Daoy (cell line): ENCODE results near the gene MT1M. TPM values are rescaled to one million over a fixed set of nuclear protein-coding genes. Genes with fewer than 3 reads are reported as not detected.

ENCODE experiments used
- DNase-seq: peaks from one replicate; pipeline ENCODE4 v3.0.0-alpha.2; 2015; ENCODE audit warnings: low read depth
- total RNA-seq: library from RNA; depleted of rRNA; stranded (reverse); fragments of >200 nt; shearing (Covaris generic); gene quantifications from 2 replicates; pipeline ENCODE4 v1.2.3, GENCODE V29; 2014

MT1M gene
- total RNA-seq, 1 experiment from 2014 or later, result 0.74 TPM

DNA sequence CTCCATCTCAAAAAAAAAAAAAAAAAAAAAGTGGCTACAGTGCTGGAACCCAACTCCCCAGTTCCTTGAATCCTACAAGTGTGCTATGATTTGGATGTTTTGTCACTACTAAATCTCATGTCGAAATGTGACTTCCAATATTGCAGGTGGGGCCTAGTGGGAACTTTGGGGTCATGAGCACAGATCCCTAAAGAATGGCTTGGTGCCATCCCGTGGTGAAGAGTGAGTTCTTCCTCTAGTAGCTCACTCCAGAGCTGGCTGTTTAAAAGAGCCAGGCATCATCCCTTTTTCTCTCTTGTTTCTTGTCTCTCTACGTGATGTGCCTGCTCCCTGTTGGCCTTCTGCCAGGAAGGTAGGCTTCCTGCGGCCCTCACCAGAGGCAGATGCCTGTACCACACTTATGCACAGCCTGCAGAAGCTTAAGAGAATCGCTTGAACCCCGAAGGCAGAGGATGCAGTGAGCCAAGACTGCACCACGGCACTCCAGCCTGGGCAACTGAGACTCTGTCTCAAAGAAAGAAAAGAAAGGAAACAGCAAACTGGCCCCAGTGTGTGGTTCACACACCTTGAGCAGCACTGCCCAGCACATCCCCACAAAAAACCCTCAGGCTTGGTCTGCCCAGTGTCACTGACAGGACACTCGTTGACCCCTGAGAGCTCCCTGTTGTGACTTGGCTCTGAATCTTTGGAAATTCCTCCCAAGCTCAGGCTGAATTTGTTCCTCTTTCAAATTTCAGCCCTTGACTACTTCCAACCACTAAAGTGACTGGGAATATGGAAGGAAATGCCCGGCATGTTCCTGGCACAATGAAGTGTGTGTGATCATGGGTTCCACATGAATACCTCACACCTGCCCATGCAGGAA is 3.7 kb upstream of the MT1M start:
- DNase-seq, result no peak

DNA sequence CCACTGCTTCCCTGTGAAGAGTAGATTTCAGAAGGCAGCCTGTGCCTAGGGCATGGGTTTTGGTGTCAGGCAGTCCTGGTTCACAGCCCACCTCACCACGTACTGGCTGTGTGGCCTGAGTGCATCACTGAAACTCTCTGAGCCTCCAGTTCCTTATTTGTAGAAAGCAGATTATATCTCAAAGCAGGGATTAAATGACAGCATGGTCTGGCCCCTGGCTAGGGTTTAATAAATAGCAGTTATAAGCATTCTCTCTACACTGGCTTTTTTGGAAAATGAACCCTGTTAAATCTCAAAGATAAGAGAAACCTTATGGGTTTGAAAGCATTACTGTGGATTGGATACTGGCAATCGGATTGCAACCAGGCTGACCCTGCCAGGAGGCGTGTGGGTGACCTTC is 2.9 kb upstream of the MT1M start:
- DNase-seq, result no peak

DNA sequence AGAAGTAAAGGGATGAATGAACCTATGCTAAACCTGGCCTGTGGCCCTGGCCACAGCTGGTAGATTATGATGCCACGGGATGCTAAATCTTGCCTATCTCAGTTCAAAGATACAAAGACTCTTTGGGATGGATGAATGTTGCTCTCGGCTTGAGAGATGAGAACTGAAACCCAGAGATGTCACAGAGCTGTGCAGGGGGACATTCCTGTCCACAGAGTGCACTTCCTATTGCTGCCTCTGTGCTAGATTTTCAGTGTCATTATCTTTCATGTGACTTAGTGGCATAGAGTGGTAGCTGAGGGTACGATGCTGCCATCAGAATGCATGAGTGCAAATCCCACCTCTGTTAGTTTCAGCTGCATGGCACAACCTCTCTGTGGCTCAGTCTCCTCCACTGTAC is 2.3 kb upstream of the MT1M start:
- DNase-seq, result no peak

DNA sequence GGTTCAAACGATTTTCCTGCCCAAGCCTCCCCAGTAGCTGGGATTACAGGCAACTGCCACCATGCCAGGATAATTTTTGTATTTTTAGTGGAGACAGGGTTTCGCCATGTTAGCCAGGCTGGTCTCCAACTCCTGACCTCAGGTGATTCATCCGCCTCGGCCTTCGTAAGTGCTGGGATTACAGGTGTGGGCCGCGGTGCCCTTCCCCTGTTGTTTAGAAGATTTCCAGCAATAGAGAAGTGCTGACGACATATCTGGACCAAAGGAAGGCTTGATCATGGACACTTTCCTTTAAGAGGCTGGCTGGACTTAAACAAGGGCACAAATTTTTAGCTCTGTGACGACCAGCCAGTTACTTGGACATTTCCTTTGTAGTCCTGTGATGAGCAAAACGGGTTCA is 1.3 kb upstream of the MT1M start:
- DNase-seq, result no peak

DNA sequence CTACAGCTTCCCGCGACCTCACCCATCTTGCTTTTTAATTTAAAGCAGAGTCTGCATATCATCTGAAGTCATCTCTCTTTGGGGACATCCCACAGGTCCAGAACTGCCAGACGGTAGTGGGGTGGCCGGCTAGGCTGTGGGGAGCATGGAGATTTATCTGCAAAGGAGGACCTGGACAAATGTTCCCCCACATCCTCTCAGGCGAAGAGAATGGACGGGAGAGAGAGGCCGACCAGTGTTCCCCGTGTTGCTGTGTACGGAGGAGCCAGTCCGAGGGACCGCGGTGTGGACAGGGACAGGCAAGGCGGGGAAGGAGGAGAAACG is 665 bp upstream of the MT1M start:
- no peak for DNase-seq

DNA sequence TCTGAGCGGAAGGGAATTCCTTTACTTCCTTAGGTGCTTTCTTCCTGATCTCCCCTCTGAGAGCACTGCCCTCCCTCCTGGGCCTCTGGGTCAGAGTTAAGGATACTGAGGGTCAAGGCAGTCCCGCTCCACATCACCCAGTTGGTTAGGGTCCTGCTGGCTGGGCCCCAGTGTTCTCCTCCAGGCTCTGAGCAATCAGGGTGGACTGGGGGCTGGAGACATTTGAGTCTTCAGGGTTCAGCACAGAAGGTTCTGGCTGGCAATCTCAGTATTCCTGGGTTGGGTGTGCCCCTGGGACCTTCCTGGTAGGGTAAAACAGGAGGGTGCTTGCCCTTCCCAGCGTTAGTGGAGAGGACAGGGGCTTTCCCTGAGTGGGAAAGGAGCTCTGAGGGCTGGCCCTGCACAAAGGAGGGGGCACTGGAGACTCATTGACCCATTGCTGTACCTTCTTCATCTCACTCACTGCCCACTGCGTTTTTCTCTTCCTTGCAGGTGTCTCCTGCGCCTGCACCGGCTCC is 448 bp downstream of the MT1M start:
- DNase-seq, result no peak

DNA sequence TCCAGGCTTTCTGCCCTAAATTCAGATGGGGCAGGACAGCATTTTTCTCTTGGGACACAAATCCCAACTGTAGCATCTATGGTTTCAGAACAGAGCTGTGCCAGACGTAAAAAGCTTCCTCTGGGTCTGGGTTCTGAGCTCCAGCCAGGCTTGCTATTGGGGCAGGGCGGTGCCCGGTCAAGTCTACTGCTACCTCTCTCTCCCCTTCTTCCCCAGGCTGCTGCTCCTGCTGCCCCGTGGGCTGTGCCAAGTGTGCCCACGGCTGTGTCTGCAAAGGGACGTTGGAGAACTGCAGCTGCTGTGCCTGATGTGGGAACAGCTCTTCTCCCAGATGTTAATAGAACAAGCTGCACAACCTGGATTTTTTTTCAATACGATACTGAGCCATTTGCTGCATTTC is 1.1 kb downstream of the MT1M start:
- DNase-seq, result no peak

DNA sequence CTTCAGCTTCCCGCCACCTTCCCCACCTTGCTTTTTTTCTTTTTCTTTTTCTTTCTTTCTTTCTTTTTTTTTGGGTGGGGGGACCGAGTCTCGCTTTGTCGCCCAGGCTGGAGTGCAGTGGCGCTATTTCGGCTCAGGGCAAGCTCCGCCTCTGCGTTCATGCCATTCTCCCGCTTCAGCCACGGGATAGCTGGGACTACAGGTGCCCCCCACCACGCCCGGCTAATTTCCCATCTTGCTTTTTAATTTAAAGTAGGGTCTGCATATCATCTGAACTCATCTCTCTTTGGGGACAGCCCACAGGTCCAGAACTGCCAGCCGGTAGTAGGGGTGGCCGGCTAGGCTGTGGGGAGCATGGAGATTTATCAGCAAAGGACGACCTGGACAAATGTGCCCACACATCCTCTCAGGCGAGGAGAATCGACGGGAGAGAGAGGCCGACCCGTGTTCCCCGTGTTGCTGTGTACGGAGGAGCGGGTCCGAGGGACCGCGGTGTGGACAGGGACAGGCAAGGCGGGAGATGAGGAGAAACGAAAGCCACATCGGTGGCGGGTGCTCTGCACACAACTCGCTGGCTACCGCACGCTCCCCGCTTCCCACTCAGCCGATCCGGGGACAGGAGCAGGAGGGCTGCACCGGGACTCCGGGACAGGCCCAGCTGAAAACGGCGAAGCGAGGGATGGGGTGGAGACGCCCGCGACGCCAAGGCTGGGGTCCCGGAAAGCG is 2.4 kb downstream of the MT1M start:
- DNase-seq, result no peak

DNA sequence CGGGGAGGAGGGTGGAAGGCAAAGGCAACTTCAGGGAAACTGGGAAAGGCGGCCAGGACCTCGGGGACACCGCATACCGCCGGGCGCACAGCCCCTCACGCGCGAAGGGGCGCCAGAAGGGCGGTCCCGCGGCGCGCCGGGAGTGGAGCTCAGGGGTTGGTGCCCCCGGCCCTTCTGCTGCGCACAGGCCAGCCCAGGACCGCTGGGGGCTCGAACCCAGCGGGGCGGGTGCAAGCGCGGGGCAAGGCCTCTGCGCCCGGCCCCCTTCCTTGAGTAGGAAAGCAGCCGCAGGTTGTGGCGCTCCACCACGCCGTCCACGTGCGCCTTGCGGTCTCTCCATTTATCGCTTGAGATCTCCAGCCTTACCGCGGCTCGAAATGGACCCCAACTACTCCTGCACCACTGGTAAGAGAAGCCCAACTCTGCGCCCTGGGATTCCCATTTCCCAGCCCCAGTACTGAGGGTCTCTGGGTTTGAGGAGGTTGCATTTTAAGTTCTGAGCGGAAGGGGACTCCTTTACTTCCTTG is 3.0 kb downstream of the MT1M start:
- no peak for DNase-seq

DNA sequence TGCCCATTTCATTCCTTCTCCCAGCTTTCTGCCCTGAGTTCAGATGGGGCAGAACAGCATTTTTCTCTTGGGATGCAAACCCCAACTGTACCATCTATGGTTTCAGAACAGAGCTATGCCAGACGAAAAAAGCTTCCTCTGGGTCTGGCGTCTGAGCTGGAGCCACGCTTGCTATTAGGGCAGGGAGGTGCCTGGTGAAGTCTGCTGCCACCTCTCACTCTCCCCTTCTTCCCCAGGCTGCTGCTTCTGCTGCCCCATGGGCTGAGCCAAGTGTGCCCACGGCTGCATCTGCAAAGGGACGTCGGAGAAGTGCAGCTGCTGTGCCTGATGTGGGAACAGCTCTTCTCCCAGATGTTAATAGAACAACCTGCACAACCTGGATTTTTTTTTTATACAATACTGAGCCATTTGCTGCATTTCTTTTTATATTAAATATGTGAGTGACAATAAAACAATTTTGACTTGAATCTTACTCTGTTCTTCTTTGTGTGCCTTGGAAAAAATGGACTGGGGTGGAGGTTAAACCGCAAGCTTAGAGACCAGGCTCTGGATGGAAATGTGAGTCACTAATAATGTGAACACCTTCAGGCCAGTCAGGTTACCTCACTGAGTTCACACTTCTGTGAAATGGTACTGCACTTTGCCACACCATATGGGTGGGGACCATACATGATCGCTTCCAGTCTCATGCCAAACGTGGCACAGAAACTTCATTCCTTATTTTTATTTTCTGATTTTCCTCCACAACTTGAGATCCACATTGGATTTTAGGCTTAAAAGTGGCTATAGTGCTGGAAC is 4.4 kb downstream of the MT1M start:
- DNase-seq, result no peak

DNA sequence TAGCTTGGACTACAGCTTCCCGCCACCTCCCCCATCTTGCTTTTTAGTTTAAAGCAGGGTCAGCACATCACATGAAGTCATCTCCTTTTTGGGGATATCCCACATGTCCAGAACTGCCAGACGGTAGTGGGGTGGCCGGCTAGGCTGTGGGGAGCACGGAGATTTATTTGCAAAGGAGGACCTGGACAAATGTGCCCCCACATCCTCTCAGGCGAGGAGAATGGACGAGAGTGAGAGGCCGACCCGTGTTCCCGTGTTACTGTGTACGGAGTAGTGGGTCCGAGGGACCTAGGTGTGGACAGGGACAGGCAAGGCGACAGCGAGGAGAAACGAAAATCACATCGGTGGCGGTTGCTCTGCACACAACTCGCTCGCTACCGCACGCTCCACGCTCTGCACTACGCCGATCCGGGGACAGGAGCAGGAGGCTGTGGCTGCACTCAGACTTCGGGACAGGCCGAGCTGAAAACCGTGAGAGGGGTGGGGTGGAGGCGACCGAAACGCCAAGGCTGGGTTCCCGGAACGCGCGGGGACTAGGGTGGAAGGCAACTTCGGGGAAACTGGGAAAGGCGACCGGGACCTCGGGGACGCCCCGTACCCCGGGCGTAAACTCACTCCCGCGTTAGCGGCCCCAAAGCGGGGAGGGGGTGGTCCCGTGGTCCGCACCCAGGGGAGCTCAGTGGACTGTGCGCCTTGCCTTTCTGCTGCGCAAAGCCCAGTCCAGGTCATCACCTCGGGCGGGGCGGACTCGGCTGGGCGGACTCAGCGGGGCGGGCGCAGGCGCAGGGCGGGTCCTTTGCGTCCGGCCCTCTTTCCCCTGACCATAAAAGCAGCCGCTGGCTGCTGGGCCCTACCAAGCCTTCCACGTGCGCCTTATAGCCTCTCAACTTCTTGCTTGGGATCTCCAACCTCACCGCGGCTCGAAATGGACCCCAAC is 5.6 kb downstream of the MT1M start, which contains the start of gene MT1A:
Gene MT1A, plus strand, starts transcription at position 853 of the 937 bp plus-strand sequence. Its CDS starts 73 bp downstream, at position 926.
- peak; percentile 36 for DNase-seq

DNA sequence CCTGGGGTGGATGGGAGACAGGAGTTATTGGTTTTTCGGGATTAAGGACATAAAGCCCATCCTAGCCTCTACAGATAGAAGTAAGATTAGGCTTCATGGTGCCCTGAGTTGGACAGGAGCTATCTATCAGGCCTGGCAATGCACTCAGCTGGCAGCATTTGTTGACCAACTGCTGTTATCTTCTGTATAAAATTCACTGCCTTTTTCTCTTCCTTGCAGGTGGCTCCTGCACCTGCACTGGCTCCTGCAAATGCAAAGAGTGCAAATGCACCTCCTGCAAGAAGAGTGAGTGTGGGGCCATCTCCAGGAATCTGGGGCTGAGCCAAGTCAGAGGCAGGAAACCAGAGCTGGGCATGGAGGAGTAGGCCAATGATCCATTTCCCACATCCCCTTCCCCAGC is 6.6 kb downstream of the MT1M start:
- no peak for DNase-seq

DNA sequence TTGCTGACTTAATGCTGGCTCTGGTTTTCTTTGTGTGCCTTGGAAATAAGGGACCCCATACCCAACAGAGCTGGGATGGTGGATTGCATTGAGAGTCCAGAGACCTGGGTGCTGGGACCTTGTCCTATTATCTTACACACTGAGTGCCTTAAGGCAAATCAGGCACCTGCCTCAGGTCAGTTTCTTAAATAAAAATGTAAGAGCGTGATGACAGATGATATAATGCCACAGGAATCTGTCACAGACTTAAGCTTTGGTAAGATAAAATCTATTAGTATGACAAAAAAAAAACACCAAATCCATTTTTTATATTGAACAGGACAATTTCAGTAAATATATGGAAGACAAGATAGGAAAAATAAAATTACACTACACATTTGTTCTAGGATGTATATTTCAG is 7.6 kb downstream of the MT1M start:
- DNase-seq, result no peak

DNA sequence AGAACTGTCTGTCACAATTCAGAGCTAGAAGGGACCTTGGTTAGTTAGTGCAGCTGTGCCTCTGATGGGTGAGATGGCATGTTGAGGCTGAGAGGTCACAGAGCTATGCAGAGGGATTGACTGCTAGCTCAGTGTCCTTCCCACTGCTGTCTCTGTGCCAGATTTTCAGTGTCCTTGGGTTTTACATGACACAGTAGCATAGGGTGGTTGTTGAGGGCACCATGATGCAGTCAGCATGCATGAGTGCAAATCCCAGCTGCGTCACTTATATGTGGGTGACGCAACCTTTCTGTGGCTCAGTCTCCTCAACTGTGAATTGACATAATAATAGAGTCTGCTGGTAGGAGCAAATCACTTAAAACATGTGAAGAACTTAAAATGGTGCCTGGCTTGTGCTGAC is 8.7 kb downstream of the MT1M start:
- DNase-seq, result no peak

DNA sequence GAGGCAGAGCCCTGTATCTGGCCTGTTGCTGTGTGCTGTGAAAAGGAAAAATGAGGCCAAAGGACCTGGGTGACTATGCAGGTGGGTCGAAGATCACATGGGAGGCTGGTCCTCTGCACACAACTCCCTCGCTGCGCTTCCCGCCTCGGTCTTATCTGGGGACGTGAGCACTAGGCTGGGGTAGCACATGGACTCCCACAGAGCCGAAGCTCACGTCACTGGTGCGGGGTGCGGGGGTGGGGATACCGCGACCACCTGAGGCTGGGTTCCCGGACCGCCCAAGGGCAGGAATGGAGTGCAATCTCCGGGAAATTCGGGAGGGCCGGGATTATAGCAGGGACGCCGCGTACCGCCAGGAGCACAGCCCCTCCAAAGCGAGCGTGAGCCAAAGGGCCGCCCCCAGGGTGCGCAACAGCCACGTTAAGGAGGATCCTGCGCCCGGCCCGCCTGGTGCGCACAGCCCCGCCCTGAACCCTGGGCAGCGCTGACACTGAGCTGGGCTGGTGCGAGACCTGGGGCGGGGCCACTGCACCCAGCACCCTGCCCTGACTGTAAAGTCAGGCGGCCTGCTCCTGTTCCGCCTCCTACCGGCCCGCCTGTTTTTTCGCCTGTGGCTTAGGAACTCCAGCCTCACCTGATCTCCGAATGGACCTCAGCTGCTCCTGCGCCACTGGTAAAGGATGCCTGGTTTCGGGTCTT is 10.8 kb downstream of the MT1M start:
- DNase-seq, result no peak

DNA sequence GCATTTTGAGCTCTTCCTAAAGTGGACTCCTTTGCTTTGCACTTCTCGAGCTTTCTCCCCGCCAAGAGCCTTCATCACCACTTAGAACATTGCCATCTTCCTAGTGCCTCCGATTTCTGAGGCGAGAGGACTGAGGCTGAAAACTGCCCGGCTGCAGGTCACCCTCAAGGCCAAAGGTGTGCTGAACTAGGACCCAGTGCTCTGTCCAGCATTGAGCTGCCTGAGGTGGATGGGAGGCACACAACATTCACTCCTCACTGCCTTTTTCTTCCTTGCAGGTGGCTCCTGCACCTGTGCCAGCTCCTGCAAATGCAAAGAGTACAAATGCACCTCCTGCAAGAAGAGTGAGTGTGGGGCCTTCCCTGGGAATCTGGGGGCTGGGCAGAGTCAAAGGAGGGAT is 11.4 kb downstream of the MT1M start:
- DNase-seq, result no peak

DNA sequence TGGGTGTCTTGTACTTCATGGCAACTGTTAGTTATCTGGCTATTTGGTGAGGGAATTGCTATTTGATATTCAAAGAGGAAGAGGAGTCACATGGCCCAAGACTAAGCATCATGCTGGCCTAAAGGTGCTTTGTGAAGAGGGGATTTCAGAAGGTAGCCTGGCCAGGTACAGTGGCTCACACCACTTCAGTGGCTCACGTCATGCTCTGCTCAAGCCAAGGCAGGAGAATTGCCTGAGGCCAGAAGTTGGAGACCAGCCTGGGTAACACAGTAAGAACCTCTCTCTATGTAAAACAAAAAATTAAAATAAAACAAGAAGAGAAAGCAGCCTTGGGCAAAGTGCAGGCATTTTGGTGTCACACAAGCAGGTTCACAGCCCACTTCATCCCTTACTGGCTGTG is 12.9 kb downstream of the MT1M start:
- DNase-seq, result no peak

DNA sequence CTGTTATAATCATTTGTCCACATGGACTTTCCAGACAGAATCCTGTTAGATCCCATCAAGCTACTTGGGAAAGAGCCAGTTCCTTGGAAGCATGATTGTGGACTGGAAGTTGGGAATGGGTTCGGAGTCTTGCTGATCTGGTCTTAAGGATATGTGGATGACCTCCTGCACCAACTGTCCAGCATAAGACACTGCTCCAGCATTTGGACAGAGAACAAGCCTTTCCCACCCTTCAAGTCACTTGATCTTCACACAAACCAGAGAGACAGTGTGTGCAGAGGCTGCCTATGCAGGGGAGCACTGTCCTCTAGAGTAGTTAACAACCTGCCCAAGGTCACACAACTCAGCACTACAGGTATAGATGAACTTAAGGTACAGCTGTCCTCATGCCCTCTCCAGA is 13.4 kb downstream of the MT1M start:
- DNase-seq, result no peak

DNA sequence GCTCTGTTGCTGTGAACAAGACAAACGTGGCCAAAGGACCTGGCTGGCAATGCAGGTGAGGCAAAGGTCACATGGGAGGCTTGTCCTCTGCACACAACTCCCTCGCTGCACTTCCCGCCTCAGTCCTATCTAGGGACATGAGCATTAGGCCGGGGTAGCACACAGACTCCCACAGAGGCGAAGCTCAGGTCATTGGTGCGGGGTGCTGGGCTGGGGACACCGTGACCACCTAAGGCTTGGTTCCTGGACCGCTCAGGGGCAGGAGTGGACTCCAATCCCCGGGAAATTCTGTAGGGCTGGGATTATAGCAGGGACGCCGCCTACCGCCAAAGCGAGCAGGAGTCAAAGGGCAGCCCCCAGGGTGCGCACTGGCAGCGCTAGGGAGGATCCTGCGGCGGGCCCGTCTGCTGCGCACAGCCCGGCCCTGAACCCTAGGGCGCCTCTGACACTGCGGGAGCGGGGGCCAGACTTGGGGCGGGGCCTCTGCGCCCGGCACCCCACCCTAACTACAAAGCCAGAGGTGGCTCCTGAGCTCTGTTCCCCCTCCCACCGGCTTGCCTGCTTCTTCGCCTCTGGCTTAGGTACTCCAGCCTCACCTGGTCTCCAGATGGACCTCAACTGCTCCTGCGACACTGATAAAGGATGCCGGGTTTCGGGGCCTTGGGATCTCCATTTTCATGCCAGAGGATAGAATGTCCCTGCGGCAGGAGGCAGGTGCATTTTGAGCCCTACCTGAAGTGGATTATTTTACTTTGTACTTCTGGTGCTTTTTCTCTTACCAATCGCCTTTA is 15.4 kb downstream of the MT1M start:
- DNase-seq, result no peak
